Adrenal gland (tissue), 5 donors: Measurements from ENCODE around the gene GCNT1.

ENCODE experiments used
- POLR2A ChIP-seq, 2 donors: fragments of 450-650 bp; IDR thresholded peaks; one replicate each; pipeline ENCODE4 v1.6.1; 2017; ENCODE audit warnings: antibody characterized with exemption in 2 of 2, mild to moderate bottlenecking in 2 of 2, moderate library complexity in 1 of 2
- TF ChIP-seq, protein P1 (sequence below), 6 experiments: fragments of 450-650 bp in 4 of 6; fragments of 200-600 bp in 2 of 6; sonication (generic) in 1 of 6; IDR thresholded peaks; 1 replicate in 5 of 6; 2 replicates in 1 of 6; pipeline versions ENCODE4 v1.5.1 to v1.8.0; 2016 to 2021; ENCODE audit warnings: antibody characterized with exemption in 6 of 6, mild to moderate bottlenecking in 2 of 6, moderate library complexity in 1 of 6
- donor health status: DM: no; HTN: no; CAD: no.

DNA sequence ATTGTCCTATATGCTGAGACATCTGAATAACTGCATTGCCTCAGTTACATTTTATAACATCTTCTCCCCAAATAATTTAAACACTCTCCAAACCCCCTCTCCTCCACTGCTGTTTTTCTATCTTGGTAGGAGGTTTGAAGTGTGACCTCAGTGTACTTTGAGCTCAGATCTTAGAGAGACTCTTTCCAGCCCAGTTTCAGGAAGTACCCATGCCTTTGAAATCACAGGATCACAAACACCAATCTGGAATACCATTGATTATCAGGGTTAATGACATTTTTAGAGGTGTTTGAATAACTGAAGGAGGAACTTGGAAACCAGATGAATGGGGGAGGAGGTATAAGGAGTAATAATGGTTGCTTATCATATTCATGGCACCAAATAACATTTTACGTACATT, 93.2 kb downstream of the GCNT1 start:
- TF ChIP-seq, protein P1, sequence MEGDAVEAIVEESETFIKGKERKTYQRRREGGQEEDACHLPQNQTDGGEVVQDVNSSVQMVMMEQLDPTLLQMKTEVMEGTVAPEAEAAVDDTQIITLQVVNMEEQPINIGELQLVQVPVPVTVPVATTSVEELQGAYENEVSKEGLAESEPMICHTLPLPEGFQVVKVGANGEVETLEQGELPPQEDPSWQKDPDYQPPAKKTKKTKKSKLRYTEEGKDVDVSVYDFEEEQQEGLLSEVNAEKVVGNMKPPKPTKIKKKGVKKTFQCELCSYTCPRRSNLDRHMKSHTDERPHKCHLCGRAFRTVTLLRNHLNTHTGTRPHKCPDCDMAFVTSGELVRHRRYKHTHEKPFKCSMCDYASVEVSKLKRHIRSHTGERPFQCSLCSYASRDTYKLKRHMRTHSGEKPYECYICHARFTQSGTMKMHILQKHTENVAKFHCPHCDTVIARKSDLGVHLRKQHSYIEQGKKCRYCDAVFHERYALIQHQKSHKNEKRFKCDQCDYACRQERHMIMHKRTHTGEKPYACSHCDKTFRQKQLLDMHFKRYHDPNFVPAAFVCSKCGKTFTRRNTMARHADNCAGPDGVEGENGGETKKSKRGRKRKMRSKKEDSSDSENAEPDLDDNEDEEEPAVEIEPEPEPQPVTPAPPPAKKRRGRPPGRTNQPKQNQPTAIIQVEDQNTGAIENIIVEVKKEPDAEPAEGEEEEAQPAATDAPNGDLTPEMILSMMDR (IDR thresholded peaks at IDR 0.05) = no peak
- TF ChIP-seq POLR2A (IDR thresholded peaks at IDR 0.05) = no peak
